Activated CD8-positive, alpha-beta T cell treated with anti-CD3 and anti-CD28 coated beads for 36 hours (primary cell): ENCODE results near the gene BAG1. TPM values are rescaled to one million over a fixed set of nuclear protein-coding genes. Genes with fewer than 3 reads are reported as not detected.
A peak's percentile ranks its signal among the peaks of the same experiment; 100 is the strongest.

ENCODE experiments used
- ATAC-seq: fragments of 200-7000 bp; cut with Tn5 transposase; one replicate; pipeline ENCODE4 v1.10.0; 2021; ENCODE audit warnings: mild to moderate bottlenecking, moderate library complexity
- CTCF ChIA-PET: fragments of 350-600 bp; sonication (Branson Sonifier 250); formaldehyde crosslinking; loops from one replicate; lab custom pipeline; 2021; ENCODE audit warnings: antibody characterized with exemption; lab: Charles Lee
- POLR2A ChIA-PET: fragments of 350-600 bp; sonication (Branson Sonifier 250); formaldehyde crosslinking; loops from one replicate; lab custom pipeline; 2021; ENCODE audit warnings: antibody characterized with exemption; lab: Charles Lee
- DNase-seq: peaks from one replicate; pipeline ENCODE4 v3.0.0-alpha.2; 2020
- H3K27ac Mint-ChIP-seq: one replicate; pipeline ENCODE4 v1.8.0; 2021; ENCODE audit warnings: mild to moderate bottlenecking, mixed read lengths
- H3K27me3 Mint-ChIP-seq: one replicate; pipeline ENCODE4 v1.8.0; 2021; ENCODE audit warnings: mixed read lengths
- H3K36me3 Mint-ChIP-seq: one replicate; pipeline ENCODE4 v1.8.0; 2021; ENCODE audit warnings: low read depth, mixed read lengths
- H3K4me1 Mint-ChIP-seq: one replicate; pipeline ENCODE4 v1.8.0; 2021; ENCODE audit warnings: low read depth, mixed read lengths
- H3K4me3 Mint-ChIP-seq: one replicate; pipeline ENCODE4 v1.8.0; 2021; ENCODE audit warnings: mild to moderate bottlenecking, moderate library complexity, mixed read lengths
- H3K9me3 Mint-ChIP-seq: one replicate; pipeline ENCODE4 v1.8.0; 2021; ENCODE audit warnings: mixed read lengths
- CTCF ChIP-seq: fragments of 200-600 bp; IDR thresholded peaks from one replicate; pipeline ENCODE4 v1.8.0; 2022; ENCODE audit warnings: antibody characterized with exemption, mild to moderate bottlenecking
- intact Hi-C: fragments of 100-400 bp; cut with micrococcal nuclease; formaldehyde crosslinking; loops from one replicate; pipeline ENCODE4 v1.10.0; 2022
- total RNA-seq, 2 experiments: library from RNA; stranded (reverse); gene quantifications; one replicate each; pipeline ENCODE4 v1.2.3, GENCODE V29; 2021

BAG1 gene
- total RNA-seq, 2 experiments from 2014 or later: 55.6 to 61.6 TPM

GRCh38 chr9:33288235-33288634 is 23.7 kb upstream of the BAG1 start:
- Mint-ChIP-seq H3K9me3 (no peaks in the 10 kb centered on the region), H3K4me1 (peaks cover 32% of the 10 kb centered on the region), H3K27me3 (no peaks in the 10 kb centered on the region), H3K36me3 (peaks cover 21% of the 10 kb centered on the region), H3K4me3 (no peak overlapping the region), H3K27ac (peak overlapping the region; percentile 99)
- ATAC-seq (no peak), DNase-seq (no peak)
- ChIA-PET CTCF (interaction anchor here (1.0 to 2.1 kb wide), 4 partner anchors 9 to 127 kb away, joined by 3 to 23 read pairs (median 8); no protein-coding TSS in a partner anchor), POLR2A (no interaction called here)
- no peak for TF ChIP-seq CTCF
- intact Hi-C loops: no loop called here

- DNase-seq (peak; percentile 58), ATAC-seq (no peak)
- Mint-ChIP-seq H3K4me1 (peaks cover 20% of the 10 kb centered on the region), H3K27me3 (no peaks in the 10 kb centered on the region), H3K9me3 (no peaks in the 10 kb centered on the region), H3K27ac (peak overlapping the region; percentile 46), H3K4me3 (no peak overlapping the region), H3K36me3 (peaks cover 10% of the 10 kb centered on the region)
- CTCF ChIA-PET: interaction anchor here (0.7 to 2.1 kb wide), 26 partner anchors 9 to 434 kb away, joined by 3 to 23 read pairs (median 4); no protein-coding TSS in a partner anchor
- POLR2A ChIA-PET: no interaction called here
- peak; percentile 80 for TF ChIP-seq CTCF
- intact Hi-C loops: no loop called here
Measured at GRCh38 chr9:33287087-33287490, 22.6 kb upstream of the BAG1 start.

- ATAC-seq (no peak), DNase-seq (no peak)
- Mint-ChIP-seq H3K27ac (no peak overlapping the region), H3K4me3 (no peak overlapping the region), H3K36me3 (peaks cover under 1% of the 10 kb centered on the region), H3K9me3 (no peaks in the 10 kb centered on the region), H3K4me1 (peaks cover 14% of the 10 kb centered on the region), H3K27me3 (no peaks in the 10 kb centered on the region)
- no peak for TF ChIP-seq CTCF
- POLR2A ChIA-PET: interaction anchor here (0.6 to 1.3 kb wide), 3 partner anchors 21 to 145 kb away, joined by 3 to 5 read pairs (median 3); partner anchors contain the start of genes BAG1 and CHMP5
- CTCF ChIA-PET: interaction anchor here (0.9 to 1.2 kb wide), 2 partner anchors 89 to 181 kb away, joined by 3 to 4 read pairs; no protein-coding TSS in a partner anchor
- intact Hi-C loops: no loop called here
Measured at GRCh38 chr9:33285502-33285901, 21.0 kb upstream of the BAG1 start.

- intact Hi-C loops: no loop called here
- ChIA-PET POLR2A (no interaction called here), CTCF (interaction anchor here (3.4 kb wide), 1 partner anchor 10 kb away, joined by 14 read pairs; no protein-coding TSS in a partner anchor)
- Mint-ChIP-seq H3K4me3 (no peak overlapping the region), H3K27ac (no peak overlapping the region), H3K27me3 (no peaks in the 10 kb centered on the region), H3K4me1 (peaks cover 11% of the 10 kb centered on the region), H3K9me3 (no peaks in the 10 kb centered on the region), H3K36me3 (peaks cover 34% of the 10 kb centered on the region)
- DNase-seq (no peak), ATAC-seq (peak; percentile 53)
- no peak for TF ChIP-seq CTCF
Measured at GRCh38 chr9:33277484-33277883, 13.0 kb upstream of the BAG1 start.

GRCh38 chr9:33273972-33274328 is 9.4 kb upstream of the BAG1 start:
- CTCF ChIA-PET: interaction anchor here (1.2 to 2.4 kb wide), 3 partner anchors 8 to 179 kb away, joined by 4 to 8 read pairs (median 5); no protein-coding TSS in a partner anchor
- POLR2A ChIA-PET: interaction anchor here (1.2 kb wide), 1 partner anchor 9 kb away, joined by 3 read pairs; no protein-coding TSS in a partner anchor
- Mint-ChIP-seq H3K4me1 (peaks cover 8% of the 10 kb centered on the region), H3K4me3 (no peak overlapping the region), H3K27me3 (no peaks in the 10 kb centered on the region), H3K36me3 (peaks cover 49% of the 10 kb centered on the region), H3K9me3 (no peaks in the 10 kb centered on the region), H3K27ac (no peak overlapping the region)
- no peak for ATAC-seq
- intact Hi-C loops: no loop called here
- DNase-seq: no peak
- TF ChIP-seq CTCF: no peak
